Measurements from ENCODE around the gene CHAF1B. TPM values are rescaled to one million over a fixed set of nuclear protein-coding genes. Genes with fewer than 3 reads are reported as not detected.

Gene CHAF1B
- total and polyA plus RNA-seq, 2 experiments from 2014 or later, result 1.1 to 1.9 TPM

DNA sequence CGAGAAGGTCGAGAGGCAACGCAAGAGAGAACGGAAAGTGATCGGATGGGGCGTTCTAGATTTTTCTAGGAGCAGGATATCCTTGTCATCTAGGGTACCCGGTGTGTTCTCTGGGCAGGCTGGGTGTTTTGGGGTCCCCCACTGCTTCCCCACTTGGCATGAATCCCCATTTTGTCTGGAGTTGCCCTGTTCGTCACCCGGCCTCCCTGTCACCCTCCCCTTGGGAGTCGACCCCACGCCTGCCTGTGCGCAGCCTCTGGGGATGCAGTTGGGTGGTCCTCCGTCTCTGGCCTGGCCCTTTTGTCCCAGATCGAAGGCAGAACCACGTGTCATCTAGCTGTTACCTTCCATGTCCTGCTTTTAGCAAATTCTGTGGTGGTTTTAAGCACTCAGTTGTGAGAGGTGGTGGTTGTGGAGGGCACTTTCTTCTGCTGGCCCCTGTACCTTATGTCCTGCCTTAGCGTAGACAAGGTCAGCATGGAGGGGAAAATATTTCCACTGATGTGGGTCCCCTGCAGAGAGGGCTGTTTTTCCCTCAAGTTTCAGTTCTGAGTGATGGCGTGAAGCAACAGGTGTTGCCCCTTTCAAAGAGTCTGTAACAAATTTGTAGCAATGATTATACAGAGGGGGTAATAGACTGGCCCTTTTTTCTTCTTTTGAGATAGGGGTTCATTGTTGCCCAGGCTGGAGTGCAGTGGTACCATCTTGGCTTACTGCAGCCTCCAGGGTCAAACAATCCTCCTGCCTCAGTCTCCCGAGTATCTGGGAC lies 35.6 kb downstream of the CHAF1B start:
- no peaks in the 10 kb centered on the region for H3K9me3 ChIP-seq (ENCODE audit: low read depth)
- H3K27me3 ChIP-seq, result no peaks in the 10 kb centered on the region
- no peaks in the 10 kb centered on the region for H3K9me2 ChIP-seq (replicated peaks; ENCODE audit: insufficient read depth)
- H4K20me1 ChIP-seq (ENCODE audit: insufficient read depth, poor library complexity, severe bottlenecking), result no peaks in the 10 kb centered on the region
- peaks cover 4% of the 10 kb centered on the region for H3K4me1 ChIP-seq (ENCODE audit: insufficient read depth)
- no peak overlapping the region for H3K27ac ChIP-seq
- no peak overlapping the region for H3K4me2 ChIP-seq
- WGBS (ENCODE audit: low lambda C conversion rate, missing lambda C conversion rate), result 96% methylated on average over 18 of the region's 18 CpGs
- H3K36me3 ChIP-seq (replicated peaks; ENCODE audit: insufficient read depth, low read depth), result no peaks in the 10 kb centered on the region
- TF ChIP-seq EZH2 (IDR thresholded peaks at IDR 0.05; ENCODE audit: borderline replicate concordance), result no peak
- no peak for TF ChIP-seq EZH2phosphoT487 (IDR thresholded peaks at IDR 0.05; ENCODE audit: low read depth, severe bottlenecking, unreplicated experiment)
- TF ChIP-seq, protein P1, sequence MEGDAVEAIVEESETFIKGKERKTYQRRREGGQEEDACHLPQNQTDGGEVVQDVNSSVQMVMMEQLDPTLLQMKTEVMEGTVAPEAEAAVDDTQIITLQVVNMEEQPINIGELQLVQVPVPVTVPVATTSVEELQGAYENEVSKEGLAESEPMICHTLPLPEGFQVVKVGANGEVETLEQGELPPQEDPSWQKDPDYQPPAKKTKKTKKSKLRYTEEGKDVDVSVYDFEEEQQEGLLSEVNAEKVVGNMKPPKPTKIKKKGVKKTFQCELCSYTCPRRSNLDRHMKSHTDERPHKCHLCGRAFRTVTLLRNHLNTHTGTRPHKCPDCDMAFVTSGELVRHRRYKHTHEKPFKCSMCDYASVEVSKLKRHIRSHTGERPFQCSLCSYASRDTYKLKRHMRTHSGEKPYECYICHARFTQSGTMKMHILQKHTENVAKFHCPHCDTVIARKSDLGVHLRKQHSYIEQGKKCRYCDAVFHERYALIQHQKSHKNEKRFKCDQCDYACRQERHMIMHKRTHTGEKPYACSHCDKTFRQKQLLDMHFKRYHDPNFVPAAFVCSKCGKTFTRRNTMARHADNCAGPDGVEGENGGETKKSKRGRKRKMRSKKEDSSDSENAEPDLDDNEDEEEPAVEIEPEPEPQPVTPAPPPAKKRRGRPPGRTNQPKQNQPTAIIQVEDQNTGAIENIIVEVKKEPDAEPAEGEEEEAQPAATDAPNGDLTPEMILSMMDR (IDR thresholded peaks at IDR 0.05; ENCODE audit: poor library complexity), result no peak
- DNase-seq (ENCODE audit: low spot score), result no peak
- no peaks in the 10 kb centered on the region for H3K79me2 ChIP-seq
- no peak overlapping the region for H3K4me3 ChIP-seq
- no peak overlapping the region for H2AFZ ChIP-seq

DNA sequence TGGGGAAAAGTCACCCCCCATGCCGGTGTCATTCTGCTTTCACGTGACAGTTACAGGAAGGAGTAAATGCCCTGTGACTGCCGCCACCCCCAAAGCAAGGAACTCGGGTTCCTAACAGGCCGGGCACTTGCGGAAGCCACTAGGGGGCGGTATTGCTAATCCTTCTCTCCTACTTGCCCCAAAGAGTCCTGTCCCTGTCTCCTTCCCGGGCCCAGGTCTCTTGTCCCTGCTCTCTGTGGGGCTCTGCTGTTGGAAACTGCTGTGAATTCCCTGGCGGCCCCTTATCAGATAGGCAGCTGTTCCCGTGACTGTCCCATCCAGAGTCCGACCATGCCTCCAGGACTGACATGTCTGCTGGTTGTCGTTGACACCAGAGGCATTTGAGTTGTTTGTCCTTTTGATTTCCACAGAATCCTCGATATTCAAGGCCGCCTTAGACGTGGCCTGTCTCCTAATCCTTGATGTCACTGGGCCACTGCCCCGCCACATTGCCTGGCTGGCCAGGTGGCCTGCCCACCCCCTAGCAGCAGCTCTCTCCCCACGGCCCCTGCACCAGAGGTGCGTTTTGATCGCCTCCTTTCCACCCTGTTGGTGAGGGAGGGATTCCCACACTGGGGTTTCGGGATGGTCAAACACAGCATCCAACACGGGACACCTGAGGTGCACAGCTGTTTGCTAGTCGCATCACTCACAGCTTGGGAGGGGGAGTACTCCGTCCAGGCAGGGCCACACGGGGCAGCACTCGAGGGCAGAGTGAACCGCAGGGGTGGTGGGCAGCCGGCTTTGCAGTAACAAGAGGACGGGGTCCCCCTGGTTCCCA lies 37.3 kb downstream of the CHAF1B start:
- H3K9me3 ChIP-seq (ENCODE audit: low read depth), result no peaks in the 10 kb centered on the region

DNA sequence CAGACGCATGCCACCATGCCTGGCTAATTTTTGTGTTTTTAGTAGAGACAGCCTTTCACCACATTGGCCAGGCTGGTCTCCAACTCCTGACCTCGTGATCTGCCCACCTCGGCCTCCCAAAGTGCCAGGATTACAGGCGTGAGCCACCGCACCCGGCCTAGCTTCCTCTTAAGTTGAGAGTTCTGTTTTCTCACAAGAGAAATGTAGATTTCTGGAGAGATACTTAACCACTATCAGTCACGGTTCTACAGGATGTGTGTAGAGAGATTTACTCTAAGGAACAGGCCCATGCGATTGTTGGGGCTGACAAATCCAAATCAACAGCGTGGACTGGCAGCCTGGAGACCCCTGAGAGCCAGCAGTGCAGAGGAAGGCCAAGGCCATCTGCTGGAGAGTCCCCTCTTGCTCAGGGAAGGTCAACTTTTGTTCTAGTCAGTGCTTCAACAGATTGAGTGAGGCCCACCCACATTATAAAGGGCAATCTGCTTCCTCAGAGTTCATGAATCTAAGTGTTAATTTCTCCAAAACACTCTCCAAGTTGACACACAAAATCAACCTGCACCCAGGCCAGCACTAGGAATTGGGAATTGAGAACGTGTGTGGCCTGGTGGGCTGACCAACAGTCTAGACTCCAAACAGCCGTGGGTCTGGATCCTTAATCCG lies 38.7 kb downstream of the CHAF1B start:
- Histone ChIP-seq H3K27me3 (no peaks in the 10 kb centered on the region), H3K9me3 (ENCODE audit: low read depth) (no peaks in the 10 kb centered on the region), H3K79me2 (no peaks in the 10 kb centered on the region), H3K9me2 (replicated peaks; ENCODE audit: insufficient read depth) (no peaks in the 10 kb centered on the region), H3K4me1 (ENCODE audit: insufficient read depth) (peaks cover 4% of the 10 kb centered on the region), H3K36me3 (replicated peaks; ENCODE audit: insufficient read depth, low read depth) (no peaks in the 10 kb centered on the region), H3K4me3 (no peak overlapping the region), H2AFZ (no peak overlapping the region), H3K4me2 (no peak overlapping the region), H4K20me1 (ENCODE audit: insufficient read depth, poor library complexity, severe bottlenecking) (no peaks in the 10 kb centered on the region), H3K27ac (no peak overlapping the region)
- DNase-seq (ENCODE audit: low spot score), result no peak
- TF ChIP-seq EZH2 (IDR thresholded peaks at IDR 0.05; ENCODE audit: borderline replicate concordance) (no peak), EZH2phosphoT487 (IDR thresholded peaks at IDR 0.05; ENCODE audit: low read depth, severe bottlenecking, unreplicated experiment) (no peak)
- TF ChIP-seq, protein P1 (IDR thresholded peaks at IDR 0.05; ENCODE audit: poor library complexity), result no peak
- 92% methylated on average over 12 of the region's 12 CpGs for WGBS (ENCODE audit: low lambda C conversion rate, missing lambda C conversion rate)

More for the DNA sequence above, 37.3 kb downstream of the CHAF1B start:
- DNase-seq (ENCODE audit: low spot score), result peak; percentile 72
- Histone ChIP-seq H3K4me1 (ENCODE audit: insufficient read depth) (peaks cover 4% of the 10 kb centered on the region), H3K79me2 (no peaks in the 10 kb centered on the region), H3K9me2 (replicated peaks; ENCODE audit: insufficient read depth) (no peaks in the 10 kb centered on the region), H3K27me3 (no peaks in the 10 kb centered on the region), H3K27ac (no peak overlapping the region), H3K4me3 (no peak overlapping the region), H3K4me2 (no peak overlapping the region), H4K20me1 (ENCODE audit: insufficient read depth, poor library complexity, severe bottlenecking) (no peaks in the 10 kb centered on the region), H3K36me3 (replicated peaks; ENCODE audit: insufficient read depth, low read depth) (no peaks in the 10 kb centered on the region), H2AFZ (no peak overlapping the region)
- TF ChIP-seq, protein P1 (IDR thresholded peaks at IDR 0.05; ENCODE audit: poor library complexity), result peak; percentile 54
- TF ChIP-seq EZH2 (IDR thresholded peaks at IDR 0.05; ENCODE audit: borderline replicate concordance), result no peak
- WGBS (ENCODE audit: low lambda C conversion rate, missing lambda C conversion rate), result 62% methylated on average over 28 of the region's 28 CpGs
